K562 (cell line): ENCODE measurements around the gene LAPTM5. TPM values are rescaled to one million over a fixed set of nuclear protein-coding genes. Genes with fewer than 3 reads are reported as not detected.

Experiments used
- CREB3L1 ChIP-seq: fragments of 450-650 bp; IDR thresholded peaks from 2 replicates; pipeline ENCODE4 v1.6.1; 2014; ENCODE audit warnings: low read depth, mild to moderate bottlenecking, moderate library complexity, borderline replicate concordance
- CUX1 ChIP-seq: fragments of 200-800 bp; sonication (Bioruptor generic); IDR thresholded peaks from 2 replicates; pipeline ENCODE4 v1.6.1; 2016; ENCODE audit warnings: missing genetic modification characterization, missing compliant biosample characterization
- NEUROD1 ChIP-seq: fragments of 150-350 bp; IDR thresholded peaks from 2 replicates; pipeline ENCODE4 v1.6.1; 2014; ENCODE audit warnings: borderline replicate concordance, low read length, low read depth; ENCODE audit not compliant: partially characterized antibody
- TARDBP ChIP-seq: fragments of 450-650 bp; IDR thresholded peaks from 2 replicates; pipeline ENCODE4 v1.6.1; 2016
- VEZF1 ChIP-seq: fragments of 200-800 bp; sonication (Bioruptor generic); IDR thresholded peaks from 2 replicates; pipeline ENCODE4 v1.6.1; 2017; ENCODE audit warnings: missing genetic modification characterization, missing compliant biosample characterization
- YY1 ChIP-seq, 3 experiments: IDR thresholded peaks; 2 replicates each; pipeline ENCODE4 v1.6.1; 2011; ENCODE audit warnings: low read length in 2 of 3, mild to moderate bottlenecking in 2 of 3, moderate library complexity in 2 of 3, borderline replicate concordance in 1 of 3, control low read depth in 1 of 3, low read depth in 1 of 3; ENCODE audit not compliant: insufficient read depth in 3 of 3, insufficient replicate concordance in 2 of 3, control insufficient read depth in 1 of 3, insufficient read length in 1 of 3; ENCODE audit errors: extremely low read depth in 1 of 3
- ZNF830 ChIP-seq: fragments of 250-450 bp; sonication (Bioruptor Pico); IDR thresholded peaks from 2 replicates; pipeline ENCODE4 v1.5.0; 2021; ENCODE audit warnings: mild to moderate bottlenecking
- polyA plus RNA-seq, 8 experiments: library from polyadenylated mRNA; depleted of rRNA in 4 of 8; stranded (reverse) in 5 of 8; unstranded in 3 of 8; fragments of >200 nt; fragmentation: Nextera tagmentation in 2 of 8; fragmentation: Illumina TruSeq in 1 of 8; extraction: Ambion mirVana in 2 of 8; extraction: Trizol in 1 of 8; gene quantifications; 2 replicates each; pipeline versions ENCODE4 v1.2.1 to v1.2.3, GENCODE V29; 2011 to 2014; ENCODE audit warnings: inconsistent platforms in 1 of 8, missing spikeins in 1 of 8
- total RNA-seq, 7 experiments: library from RNA; depleted of rRNA in 6 of 7; stranded (reverse); fragments of >200 nt in 6 of 7; fragmentation: Illumina TruSeq in 2 of 7; extraction: Trizol in 2 of 7; gene quantifications; 2 replicates each; pipeline versions ENCODE4 v1.2.1 to v1.2.3, GENCODE V29; 2011 to 2021; ENCODE audit warnings: low replicate concordance in 1 of 7

Gene LAPTM5
- total and polyA plus RNA-seq, 9 of the 15 experiments (the other 6 are each of a cell fraction or from before 2014, with no cell fraction given), result 2.4 to 47.3 (median 20.3) TPM

- peak; percentile 84; the same call in 1 of the 2 replicates for TF ChIP-seq CREB3L1
- TF ChIP-seq VEZF1 (CRISPR knock-in tag), result peak; percentile 69
- peak; percentile 91; the same call in 1 of the 2 replicates for TF ChIP-seq ZNF830
- TF ChIP-seq NEUROD1, result peak; percentile 95
- peak; percentile 22; the same call in 1 of the 2 replicates for TF ChIP-seq CUX1 (CRISPR knock-in tag)
- TF ChIP-seq TARDBP, result peak; percentile 78
- TF ChIP-seq YY1 (IDR thresholded peaks at IDR 0.05; ENCODE audit: borderline replicate concordance in 1 of 3, control insufficient read depth in 1 of 3, extremely low read depth in 1 of 3, insufficient read depth in 3 of 3, insufficient read length in 1 of 3, insufficient replicate concordance in 2 of 3, low read depth in 1 of 3, low read length in 2 of 3), result peak in 2 of 3 experiments; percentile 32 to 49
Measured at GRCh38 chr1:30778154-30778978, 20.8 kb upstream of the LAPTM5 start (continued).
